WI38 (cell line): ENCODE results near the gene TTLL11.

Experiments
- H3K4me3 ChIP-seq: 2 replicates; pipeline ENCODE4 v1.5.1; 2011; ENCODE audit warnings: low read depth, mild to moderate bottlenecking, control low read depth, low read length
- TF ChIP-seq, protein P1 (sequence below): IDR thresholded peaks from 2 replicates; pipeline ENCODE4 v1.5.1; 2012; ENCODE audit warnings: low read depth, mild to moderate bottlenecking, control low read depth, low read length

The TTLL11 gene

DNA sequence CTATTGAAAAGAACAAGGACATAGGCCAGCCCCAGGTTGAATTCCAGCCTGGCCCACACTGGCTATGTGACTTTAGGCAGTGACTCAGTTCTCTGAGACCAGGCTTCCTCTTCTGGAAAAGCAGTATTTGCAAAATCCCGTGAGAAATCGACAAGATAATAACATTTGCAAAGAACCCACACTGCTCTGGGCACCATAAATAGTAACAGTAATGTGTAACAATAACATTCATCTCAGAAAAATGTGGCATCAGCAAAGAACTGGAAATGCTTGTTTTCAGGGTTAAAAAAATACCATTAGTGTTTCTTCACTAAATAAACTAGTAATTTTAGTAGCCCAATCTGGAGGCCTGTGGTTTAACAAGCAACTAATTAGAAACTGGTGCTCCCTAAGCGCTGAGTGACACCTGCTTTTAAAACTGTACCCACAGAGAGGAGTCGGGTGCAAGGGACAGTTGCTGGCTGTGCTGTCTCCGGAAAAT is 148.4 kb downstream of the TTLL11 start:
- H3K4me3 ChIP-seq = no peak overlapping the region
- TF ChIP-seq, protein P1, sequence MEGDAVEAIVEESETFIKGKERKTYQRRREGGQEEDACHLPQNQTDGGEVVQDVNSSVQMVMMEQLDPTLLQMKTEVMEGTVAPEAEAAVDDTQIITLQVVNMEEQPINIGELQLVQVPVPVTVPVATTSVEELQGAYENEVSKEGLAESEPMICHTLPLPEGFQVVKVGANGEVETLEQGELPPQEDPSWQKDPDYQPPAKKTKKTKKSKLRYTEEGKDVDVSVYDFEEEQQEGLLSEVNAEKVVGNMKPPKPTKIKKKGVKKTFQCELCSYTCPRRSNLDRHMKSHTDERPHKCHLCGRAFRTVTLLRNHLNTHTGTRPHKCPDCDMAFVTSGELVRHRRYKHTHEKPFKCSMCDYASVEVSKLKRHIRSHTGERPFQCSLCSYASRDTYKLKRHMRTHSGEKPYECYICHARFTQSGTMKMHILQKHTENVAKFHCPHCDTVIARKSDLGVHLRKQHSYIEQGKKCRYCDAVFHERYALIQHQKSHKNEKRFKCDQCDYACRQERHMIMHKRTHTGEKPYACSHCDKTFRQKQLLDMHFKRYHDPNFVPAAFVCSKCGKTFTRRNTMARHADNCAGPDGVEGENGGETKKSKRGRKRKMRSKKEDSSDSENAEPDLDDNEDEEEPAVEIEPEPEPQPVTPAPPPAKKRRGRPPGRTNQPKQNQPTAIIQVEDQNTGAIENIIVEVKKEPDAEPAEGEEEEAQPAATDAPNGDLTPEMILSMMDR = no peak

DNA sequence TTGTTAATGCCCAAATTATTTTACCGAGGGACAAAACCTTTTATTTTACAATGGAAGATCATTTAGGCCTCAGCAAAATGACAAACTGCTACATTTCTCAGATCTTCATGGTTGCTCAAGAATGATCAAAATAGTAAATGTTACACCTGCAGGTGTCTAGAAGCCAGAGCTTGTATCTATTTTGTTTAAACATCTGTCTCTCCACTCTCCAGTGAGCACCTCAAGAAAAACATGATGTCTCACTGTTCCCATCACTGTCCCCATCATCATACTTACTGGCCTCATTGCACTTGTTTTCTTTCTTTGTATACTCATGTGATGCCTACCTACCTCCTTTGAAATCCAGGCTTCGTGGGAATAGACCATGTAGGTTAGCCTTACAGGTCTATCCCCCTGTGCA is 149.6 kb downstream of the TTLL11 start:
- TF ChIP-seq, protein P1 = no peak

GRCh38 chr9:121942866-121943382 is 150.2 kb downstream of the TTLL11 start:
- H3K4me3 ChIP-seq = no peak overlapping the region

More for the DNA sequence above, 149.6 kb downstream of the TTLL11 start:
- H3K4me3 ChIP-seq = no peak overlapping the region

DNA sequence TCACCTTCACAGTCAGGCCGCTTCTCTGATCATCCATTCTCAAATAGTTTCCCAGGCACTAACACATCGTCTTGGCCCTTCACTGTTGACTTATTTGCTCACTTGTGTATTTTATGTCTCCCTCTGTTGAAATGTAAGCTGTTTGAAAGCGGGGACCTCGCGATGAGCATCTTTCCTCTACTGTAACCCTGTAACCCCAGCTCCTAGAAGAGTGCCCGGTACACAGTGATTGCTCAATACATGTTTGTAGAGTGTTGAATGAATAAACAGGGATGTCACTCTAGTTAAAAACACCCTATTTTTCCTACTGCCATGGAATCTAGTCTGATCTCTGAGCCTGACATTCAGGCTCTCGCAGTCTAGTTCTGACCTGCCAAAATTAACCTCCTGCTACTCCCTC is 150.8 kb downstream of the TTLL11 start:
- TF ChIP-seq, protein P1 = no peak
- no peak overlapping the region for H3K4me3 ChIP-seq

More at GRCh38 chr9:121942866-121943382, 150.2 kb downstream of the TTLL11 start:
- TF ChIP-seq, protein P1 = no peak

- TF ChIP-seq, protein P1 = no peak
Observed at GRCh38 chr9:121939643-121940042, 153.5 kb downstream of the TTLL11 start.

GRCh38 chr9:121938621-121939020 is 154.5 kb downstream of the TTLL11 start:
- TF ChIP-seq, protein P1 = no peak
- H3K4me3 ChIP-seq = no peak overlapping the region

More at GRCh38 chr9:121939643-121940042, 153.5 kb downstream of the TTLL11 start:
- no peak overlapping the region for H3K4me3 ChIP-seq

DNA sequence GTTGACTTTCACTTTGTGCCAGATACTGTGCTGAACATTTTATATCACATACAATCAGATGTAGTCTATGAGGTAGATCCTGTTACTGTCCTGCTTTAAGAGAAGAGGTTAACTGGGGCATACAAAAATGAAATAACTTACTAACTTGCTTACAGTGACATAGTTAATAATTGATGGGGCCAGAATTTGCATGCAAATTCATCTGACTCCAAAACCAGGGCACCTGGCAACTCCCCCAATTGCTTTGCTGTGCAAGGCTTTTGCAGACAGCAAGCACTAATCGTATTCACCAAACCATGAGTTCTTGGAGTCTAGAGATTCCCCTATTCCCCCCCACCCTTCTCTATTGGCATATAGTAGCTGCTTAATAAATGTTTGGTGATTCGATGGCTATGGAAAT is 155.9 kb downstream of the TTLL11 start:
- H3K4me3 ChIP-seq = no peak overlapping the region
- TF ChIP-seq, protein P1 = no peak
